Fibroblast of gingiva (primary cell): ENCODE data around the gene RETREG1.
A peak's percentile ranks its signal among the peaks of the same experiment; 100 is the strongest.
"Not testable (repeated sequence)": the region's sequence is repeated elsewhere in the genome, so short reads cannot be mapped to it uniquely, and the experiment has no call there.

ENCODE experiments used
- DNase-seq: peaks from one replicate; pipeline ENCODE4 v3.0.0-alpha.2; 2011; ENCODE audit warnings: low read depth

The RETREG1 gene

DNA sequence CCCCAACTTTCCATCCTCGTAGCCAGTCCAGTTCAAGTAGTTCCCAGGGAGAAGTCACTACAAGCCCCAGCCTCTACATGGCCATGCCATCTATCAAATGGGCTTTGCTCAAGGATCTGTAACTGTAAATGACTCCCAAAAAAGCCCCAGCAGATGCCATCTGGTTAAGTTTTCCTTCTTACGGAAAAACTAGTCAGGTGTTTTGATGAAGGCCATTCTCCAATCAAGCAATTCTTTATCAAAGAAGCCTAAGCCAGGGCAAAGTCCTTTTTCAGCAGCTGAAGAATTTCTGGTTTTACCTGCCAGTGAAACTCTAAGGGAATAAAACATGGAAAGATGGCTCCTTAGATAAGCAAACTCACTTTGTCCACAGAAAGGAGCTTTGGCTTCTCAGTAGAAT lies 129.3 kb downstream of the RETREG1 start:
- DNase-seq, result no peak

DNA sequence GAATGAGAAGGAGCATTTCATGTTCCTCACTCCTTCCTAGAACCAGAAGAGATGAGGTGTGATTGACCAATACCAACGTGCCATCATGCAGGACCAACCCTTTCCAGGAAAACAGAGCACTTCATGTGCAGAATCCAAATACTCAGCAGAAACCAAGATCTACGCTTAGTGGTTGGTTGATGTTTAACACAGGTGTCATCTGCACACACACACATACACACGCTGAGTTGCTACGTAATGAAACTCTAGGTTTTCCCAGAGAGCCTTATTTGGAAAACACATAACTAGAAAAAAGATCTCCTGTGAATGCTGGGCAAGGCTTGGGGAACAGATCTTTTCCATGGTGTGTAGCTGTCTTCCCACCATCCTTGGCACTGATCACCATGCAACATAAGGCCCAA lies 130.1 kb downstream of the RETREG1 start:
- DNase-seq, result no peak

DNA sequence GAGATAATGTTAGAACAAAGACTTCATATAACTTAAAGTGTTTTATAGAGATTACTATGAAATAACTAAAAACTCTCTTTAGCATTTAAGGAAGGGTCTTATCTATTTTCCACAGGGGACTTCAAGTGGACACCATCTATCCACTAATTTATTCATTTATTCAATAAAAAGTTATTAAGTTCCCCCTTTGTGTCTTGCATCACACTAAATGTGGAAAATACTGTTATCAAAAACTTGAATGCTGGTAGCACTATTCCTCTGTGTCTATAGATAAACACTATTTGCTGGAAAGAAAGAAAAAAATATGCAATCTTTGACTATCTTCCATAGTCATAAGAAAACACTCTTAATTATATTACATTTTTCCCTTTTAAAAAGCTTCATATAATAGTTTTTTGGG lies 131.1 kb downstream of the RETREG1 start:
- DNase-seq, result no peak

DNA sequence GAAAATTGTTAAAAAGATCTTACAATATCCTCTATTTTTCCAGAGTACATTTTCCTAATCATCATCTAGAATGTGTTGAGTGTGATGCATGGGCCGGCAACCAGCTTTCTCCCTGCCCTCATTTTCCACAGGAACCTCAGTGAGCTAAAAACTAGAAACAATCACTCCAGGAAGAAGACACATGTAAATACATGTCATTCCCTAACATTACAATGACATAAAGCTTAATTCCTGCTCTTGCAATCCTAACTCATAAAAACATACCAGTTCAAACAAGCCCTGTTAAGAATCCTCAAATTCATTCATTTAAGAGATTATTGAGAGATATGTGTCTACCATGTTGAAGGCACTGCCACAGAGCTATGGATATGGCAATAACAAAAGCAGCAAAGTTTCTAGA lies 132.7 kb downstream of the RETREG1 start:
- no peak for DNase-seq

DNA sequence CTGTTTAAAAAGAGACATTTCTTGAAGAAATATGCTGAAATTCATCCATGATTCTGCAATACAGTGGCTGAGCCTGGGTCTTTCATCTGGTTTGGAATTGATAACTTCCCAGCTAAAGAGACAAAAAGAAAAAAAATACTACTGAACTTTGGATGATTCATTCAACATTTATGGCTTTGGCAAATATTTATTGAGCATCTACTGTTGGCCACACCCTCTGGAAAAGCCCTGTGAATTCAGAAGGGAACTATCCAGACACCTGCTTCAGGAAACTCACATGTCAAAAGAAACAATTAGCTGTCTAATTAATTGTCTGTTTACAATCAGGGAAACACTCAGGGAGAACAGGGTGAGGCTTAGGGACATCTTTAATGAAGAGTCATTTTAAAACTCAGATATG lies 133.4 kb downstream of the RETREG1 start:
- no peak for DNase-seq

DNA sequence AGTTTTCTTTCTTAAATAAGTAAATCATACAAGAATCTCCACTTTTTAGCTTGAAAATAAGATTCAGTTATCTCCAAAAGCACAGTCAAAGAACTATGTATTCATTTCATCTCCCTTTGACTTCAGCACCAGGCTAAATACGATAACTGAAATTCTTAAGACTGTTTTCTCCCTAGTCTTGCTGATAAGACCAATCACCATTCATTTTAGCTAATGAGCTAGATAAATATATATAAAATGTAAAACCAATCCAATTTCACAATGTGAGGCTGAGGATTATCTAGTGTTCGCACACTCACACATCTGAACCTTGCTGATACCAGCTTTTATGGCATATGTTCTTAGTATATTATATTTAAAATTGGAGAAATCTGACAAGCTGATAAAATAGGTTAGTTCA lies 133.9 kb downstream of the RETREG1 start:
- DNase-seq, result no peak

DNA sequence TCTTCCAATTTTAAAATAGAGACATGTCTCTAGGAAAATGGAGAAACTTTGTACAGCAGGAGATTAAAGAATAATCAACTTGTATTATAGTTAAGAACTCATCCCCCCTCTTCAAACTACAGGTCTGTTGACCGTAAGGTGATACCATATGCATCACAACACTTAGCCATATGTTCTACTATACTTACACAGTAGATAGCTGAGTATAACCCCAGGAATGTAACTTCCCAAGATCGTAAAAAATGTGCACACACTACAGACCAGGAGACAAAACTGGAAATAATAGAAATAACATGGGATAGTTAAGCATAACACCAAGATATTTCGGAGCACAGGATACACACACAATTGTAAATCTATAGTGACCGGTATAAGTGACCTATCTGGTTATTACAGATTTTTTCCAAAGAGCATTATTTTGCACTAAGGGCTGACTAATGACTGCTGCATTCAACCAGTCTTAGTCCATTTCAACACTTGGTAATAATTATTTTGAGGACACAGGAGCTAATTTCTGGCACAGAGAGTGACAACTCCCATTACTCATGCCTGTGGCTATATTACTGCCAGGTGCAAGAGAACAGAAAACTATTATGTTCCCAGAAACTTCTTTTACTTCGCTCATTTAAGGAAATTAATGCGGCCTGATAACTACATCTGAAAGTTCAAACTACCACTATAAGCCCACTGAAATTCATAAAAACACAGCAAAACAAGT lies 135.8 kb downstream of the RETREG1 start:
- no peak for DNase-seq

DNA sequence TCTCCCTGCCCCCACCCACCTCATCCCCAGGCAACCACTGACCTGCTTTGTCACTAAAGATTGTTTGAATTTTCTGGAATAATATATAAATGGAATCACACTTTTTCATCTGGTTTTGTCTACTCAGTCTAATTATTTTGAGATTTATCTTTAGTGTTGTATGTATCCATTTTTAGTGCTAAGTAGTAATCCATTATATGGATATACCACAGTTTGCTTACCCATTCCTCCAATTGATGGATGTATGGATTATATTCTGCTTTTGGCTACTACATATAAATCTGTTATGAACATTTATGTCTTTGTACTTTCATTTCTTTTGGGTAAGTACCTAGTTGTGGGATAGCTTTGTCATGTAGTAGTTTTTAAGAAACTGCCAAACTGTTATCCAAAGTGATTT lies 136.7 kb downstream of the RETREG1 start:
- no peak for DNase-seq

DNA sequence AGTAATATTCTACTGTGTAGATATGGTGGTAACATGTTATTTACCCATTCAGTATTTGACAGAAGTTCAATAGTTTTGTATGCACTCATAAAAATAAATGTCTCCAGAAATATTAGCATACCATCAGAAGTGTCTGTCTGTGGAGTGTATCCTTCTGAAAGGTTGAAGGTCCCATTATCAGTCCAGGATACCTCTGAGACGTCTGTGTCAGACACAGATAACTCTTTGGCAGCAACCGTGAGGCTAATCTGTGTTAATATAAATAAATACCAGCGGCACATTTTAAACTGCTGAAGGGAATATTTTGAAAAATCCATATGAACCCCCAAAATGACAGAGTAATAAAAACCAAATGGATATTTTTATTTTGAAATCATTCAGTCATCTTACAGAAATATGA lies 139.3 kb downstream of the RETREG1 start:
- no peak for DNase-seq

DNA sequence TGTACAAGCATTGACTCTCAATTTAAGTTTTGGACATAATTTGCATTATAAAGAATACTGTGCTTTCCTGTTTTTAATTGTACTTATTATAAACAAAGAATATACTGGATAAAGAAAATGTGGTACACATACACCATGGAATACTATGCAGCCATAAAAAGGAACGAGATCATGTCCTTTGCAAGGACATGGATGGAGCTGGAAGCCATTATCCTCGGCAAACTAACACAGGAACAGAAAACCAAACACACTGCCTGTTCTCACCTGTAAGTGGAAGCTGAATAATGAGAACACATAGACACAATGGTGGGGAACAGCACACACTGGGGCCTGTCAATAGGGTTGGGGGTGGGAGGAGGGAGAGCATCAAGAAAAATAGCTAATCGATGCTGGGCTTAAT lies 140.4 kb downstream of the RETREG1 start:
- DNase-seq, result not testable (repeated sequence)

DNA sequence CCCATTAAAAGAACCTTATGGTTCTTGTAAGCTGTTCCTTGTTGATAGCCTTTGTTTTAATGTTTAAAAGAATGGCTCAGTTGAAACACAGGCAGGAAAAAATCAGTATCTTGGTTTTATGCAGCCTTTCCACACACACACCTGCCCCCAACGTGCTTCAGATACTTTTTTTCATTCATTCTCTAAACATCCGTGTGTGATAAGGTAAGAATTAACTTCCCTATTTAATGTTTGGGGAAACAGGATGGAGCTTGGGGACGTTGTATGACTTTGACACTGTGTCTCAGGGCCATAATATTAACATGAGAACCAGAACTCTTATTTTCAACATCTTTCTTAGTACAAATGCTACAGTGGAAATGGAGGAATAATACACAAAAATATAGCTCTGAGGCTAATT lies 145.4 kb downstream of the RETREG1 start:
- DNase-seq, result no peak

DNA sequence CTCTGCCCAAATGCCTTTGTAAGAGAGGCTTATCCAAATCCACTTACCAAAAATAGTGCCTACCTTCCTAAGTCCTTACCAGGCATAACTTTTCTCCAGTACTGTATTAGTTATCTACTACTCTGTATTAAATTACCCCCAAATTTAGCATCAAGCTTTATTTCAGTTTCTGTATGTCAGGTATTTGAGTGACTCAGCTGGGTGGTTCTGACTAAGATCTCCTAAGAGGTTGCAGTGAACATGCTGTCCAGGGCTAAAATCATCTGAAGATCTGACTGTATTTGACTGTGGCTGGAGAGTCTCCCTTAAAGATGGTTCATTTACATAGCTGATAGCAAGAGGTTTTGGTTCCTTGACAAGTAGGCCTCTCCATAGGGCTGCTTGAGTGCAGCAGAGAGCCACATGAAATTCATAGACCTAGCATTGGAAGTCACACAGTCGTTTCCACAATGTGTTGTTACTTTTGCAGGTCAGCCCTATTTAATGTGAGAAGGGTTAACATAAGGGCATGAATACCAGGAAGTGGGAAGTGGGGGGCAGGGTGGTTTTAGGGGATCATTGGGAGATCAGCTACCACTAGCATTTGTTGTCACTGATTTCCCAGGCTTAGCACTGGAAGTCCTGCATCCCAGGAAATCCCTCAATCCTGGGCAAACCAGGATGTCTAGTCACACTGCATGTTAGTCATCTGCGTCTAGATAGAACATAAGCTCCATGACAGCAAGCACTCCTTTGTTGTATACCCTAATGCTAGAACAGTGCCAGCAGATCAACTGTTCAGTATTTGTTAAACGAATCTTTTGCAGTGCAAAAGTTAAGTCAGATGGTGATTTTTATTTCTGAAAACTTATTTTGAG lies 149.2 kb downstream of the RETREG1 start:
- peak; percentile 29 for DNase-seq

DNA sequence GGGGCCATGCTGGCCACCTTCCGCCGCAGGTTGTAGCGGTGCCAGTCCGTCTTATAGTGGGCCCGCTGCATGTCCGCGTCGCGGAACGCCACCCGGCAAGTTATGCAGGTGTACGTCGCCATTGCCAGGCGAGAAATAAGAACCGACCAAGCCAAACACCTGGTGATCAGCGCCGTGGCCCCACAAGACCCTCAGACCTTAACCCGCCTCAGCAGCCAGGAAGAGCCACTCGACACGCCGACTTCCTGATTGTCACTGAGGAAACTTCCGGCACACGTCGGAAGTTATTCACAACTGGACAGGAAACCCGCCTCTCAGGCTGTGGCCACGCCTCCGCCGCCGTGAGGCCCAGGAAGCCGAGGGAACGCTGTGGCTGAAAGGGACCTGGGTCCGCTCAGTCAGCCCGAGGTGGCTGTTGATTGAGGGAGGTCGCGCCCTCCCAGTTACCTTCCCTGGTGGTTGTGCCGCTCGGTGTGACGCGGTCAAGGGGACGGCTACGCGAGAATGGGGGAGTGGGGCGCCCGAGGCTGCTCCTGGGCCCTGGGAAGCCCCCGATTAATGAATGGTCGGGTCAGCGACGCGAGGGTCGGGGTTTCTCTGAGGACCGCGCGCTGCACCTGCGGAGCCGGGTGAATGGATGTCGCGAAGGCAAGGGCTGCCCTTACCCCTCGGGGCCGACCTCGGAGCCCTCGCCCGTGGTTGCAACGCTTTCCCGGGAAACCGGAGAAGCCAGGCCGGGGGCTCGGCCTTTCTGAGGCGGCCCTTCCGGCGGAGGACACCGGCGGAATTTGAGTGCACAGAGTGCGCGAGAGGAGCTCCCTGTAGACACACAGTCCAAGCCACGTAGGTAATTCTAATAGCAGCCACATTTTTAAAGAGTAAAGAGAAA lies 151.0 kb downstream of the RETREG1 start, which contains the start of gene ZNF622:
Gene ZNF622, minus strand, starts transcription at position 257 of the 889 bp plus-strand sequence. Its CDS starts 135 bp downstream, at position 122.
- DNase-seq, result peak; percentile 90

DNA sequence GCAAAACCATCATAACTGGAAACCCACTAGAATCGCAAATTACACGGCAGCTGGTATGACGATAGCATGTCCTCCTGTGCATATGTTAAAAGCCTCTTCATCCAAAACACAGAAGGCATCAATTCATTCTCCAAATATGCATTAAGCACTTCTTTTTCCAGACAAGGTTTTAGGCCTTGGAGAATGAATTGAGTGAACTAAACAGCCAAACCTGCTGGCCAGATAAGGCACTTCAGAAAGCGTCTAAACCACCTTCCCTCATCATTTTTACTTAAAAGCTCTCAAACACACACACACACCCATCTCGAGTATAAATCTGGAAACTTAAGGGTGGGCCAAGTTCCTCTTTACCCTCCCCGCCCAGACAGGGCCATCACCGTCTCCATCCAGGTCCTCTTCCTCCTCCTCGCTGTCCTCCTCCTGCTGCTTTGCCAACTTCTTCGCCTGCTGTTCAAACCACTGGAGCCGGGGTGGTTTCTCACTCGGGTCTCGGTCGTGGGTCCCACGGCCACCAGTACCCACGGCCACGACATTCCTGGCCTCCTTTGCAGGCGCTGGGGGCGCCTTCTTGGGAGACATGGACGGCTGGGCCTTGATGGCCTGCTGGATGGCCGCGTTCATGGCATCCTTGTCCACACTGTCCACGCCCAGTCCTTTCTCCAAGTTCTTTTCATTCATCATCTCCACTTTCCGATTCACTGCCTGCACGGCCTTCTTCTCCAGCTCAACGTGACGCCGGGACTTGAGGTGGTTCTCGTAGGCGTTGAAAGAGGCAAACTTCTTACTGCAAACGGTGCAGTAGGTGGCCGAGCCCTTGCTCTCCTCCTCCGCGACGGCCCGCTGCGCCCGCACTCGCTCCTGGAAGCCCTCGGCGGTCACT lies 151.9 kb downstream of the RETREG1 start:
- DNase-seq, result no peak

DNA sequence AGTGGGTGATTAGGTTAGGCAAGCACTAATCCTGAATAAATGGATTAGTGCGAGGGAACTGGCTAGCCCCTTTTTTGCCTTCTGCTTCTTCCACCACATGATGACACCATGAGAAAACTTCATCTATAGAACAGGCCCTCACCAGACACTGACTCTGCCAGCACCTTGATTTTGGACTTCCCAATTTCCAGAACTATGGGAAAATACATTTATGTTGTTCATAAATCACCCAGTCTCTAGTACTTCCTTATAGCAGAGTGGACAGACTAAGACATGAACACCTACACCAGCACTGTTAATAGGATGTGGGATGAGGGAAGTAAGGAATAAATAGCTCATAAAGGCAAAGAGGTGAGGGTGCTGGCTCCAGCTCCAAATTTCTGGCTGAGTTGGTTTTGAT lies 152.6 kb downstream of the RETREG1 start:
- DNase-seq, result no peak

DNA sequence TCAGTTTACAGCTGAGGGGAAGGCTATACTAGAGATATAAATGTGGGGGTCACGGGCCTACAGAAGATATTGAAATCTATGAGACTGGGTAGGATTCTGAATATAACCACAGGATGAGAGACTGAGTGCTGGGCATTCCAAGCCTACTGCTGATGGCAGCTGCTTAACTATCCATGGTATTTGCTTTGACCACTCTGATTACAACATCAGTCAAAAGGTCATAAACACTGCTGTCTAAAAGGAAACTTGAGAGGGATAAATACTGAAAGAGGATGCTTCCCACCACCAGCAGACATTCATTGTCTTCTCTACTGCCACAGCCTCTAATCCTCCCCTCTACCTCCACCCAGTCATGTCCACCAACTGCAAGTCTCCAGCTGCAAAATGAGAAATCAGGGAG lies 155.0 kb downstream of the RETREG1 start:
- peak; percentile 89 for DNase-seq

DNA sequence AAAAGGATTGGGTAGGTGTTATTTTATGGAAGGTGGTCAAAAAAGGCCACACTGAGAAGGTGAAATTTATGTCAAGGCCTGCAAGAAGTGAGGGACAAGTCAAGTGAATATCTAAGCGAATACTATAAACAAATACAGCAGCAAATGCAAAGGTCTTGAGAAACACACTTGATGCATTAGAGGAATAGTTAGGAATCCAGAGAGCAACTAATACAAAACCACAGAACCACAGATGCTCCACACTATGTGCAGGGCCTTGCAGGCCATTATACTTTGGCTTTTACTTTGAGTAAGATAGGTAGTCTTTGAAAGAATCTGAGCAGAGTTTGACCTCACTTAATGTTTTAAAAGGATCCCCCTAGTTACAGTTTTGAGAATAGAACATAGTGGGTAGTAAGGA lies 155.8 kb downstream of the RETREG1 start:
- peak; percentile 21 for DNase-seq

DNA sequence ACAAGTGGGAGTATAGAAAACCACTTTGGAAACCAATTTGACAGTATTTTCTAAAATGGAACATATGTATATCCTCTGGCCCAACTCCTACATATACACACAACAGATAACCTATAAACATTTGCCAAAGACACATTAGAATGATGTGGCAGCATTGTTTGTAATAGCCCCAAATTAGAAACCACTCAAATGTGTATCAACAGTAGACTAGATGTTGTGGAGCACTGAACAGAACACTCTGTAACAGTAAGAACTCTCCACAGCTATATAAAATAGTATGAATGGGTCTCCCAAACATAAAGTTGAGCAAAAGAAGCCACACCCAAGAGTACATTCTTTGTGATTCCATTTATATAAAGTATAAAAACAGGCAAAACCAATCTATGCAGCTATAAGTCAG lies 157.3 kb downstream of the RETREG1 start:
- no peak for DNase-seq

DNA sequence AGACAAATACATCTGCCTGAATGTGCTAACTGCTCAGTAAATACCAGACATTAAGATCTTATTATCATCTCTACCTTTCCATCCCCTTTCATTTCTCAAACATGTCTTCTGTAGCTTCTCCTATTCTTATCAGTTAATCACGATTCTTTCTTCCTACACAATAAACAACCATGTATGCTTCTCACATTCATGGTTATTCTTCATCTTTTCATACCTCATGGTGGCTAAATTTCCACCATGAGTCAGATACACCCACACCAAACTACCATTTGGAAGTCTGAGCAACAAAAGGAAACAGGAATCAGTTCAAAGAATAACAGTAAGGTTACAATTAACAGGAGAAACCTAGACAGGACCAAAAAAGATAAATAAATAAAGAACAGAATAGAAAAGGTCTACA lies 158.9 kb downstream of the RETREG1 start:
- DNase-seq, result no peak

DNA sequence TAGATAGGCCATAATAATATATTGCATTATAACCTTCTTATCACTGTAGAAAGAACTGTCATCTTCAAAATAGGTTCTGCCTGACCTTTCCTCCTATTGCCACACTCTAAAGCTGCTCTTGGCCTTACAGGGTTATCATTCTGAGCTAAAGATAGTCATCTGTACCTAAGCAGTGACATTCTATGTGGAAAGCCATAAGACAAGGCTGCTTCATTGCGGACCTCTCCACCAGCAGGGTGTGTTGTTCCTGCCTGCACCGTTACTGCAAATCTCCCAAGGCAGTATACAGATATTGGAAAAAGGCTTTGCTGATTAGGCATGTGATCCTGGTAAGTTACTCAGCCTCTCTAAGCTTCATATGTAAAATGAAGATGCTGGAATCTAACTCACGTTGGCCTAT lies 159.3 kb downstream of the RETREG1 start:
- DNase-seq, result no peak

DNA sequence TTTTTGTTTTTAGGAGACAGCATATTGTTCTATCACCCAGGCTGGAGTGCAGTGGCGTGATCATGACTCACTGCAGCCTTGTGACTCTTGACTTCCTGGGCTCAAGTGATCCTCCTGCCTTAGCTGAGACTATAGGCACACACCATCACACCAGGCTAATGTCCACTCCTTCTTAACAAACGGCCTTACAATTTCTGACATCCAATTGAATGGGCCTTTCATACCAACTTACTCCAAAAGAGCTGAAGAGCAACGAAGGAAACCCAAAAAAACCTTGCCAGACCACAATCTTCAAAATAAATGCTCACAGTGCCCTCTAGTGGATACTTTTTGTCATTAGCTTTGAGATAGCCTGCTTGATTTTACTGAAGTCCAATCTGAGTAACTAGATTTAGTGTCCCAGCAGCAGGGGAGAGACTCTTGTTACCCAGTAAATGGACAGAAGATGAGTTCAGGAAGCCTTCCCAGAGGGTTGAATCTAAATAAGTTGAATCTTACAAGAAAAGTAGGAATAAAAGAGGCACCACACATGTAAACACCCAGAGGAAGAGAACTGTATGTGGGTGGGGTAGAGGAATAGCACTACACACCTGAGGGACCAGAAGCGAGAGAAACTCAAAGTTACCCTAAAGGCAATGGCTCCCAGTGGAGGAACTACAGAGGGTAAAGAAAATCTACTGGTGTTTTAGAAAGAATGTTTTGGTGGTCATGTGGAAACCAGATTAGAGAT lies 160.5 kb downstream of the RETREG1 start:
- DNase-seq, result peak; percentile 61
